Transverse colon (tissue), 4 donors: ENCODE results near the gene JAKMIP2.

Experiments
- CTCF ChIP-seq, 5 experiments: fragments of 200-600 bp in 3 of 5; fragments of 450-650 bp in 2 of 5; sonication (generic) in 3 of 5; IDR thresholded peaks; 1 replicate in 2 of 5; 2 replicates in 3 of 5; pipeline ENCODE4 v1.5.1; 2016 to 2017; ENCODE audit warnings: antibody characterized with exemption in 5 of 5, inconsistent platforms in 3 of 5, mild to moderate bottlenecking in 2 of 5, moderate library complexity in 1 of 5
- POLR2AphosphoS5 ChIP-seq, 3 donors: sonication (generic); formaldehyde crosslinking; IDR thresholded peaks; one replicate each; pipeline ENCODE4 v1.6.1; 2016; ENCODE audit warnings: antibody characterized with exemption in 3 of 3

GRCh38 chr5:147780924-147781573 lies 1.5 kb downstream of the JAKMIP2 start:
- TF ChIP-seq CTCF (IDR thresholded peaks at IDR 0.05) (no peak), POLR2AphosphoS5 (IDR thresholded peaks at IDR 0.05) (no peak)
